ENCODE results near the gene CADPS2.

The CADPS2 gene

DNA sequence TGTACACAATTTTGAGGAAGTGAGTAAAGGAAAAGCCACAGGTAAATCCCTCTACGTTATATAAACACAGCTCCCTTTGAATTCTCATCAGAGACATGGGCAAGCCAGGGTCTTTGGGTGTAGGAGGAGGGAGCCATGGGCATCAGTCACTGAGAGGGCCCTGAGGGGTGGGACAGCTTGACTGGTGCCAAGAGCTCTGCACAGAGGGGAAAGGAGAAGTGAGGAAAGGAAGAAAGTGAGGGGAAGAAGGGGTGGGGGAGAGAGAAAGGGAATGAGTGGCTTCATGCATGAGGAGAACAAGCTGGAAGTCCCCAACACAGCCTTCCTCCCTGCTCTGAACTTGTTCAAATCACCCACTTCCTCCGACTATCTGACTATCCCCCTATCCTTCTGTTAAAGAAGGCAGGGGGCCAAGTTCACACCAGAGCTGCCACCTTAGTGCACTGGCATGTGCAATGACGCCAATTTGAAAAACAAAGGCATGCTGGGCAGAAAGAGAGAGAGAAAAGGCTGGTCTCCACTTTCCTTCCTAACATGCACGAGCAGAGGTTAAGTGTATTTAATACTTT is 167.2 kb downstream of the CADPS2 start:
- H3K36me3 ChIP-seq (ENCODE audit: insufficient read depth, low read length), result no peaks in the 10 kb centered on the region
- H3F3A ChIP-seq (ENCODE audit: insufficient read depth, low read length), result no peaks in the 10 kb centered on the region
- H3K27me3 ChIP-seq (ENCODE audit: insufficient read depth, low read length), result no peaks in the 10 kb centered on the region
- H3K9ac ChIP-seq (ENCODE audit: low read length), result no peak overlapping the region
- no peak overlapping the region for H3K27ac ChIP-seq (ENCODE audit: low read depth, low read length, poor library complexity, severe bottlenecking)
- H3K9me2 ChIP-seq (ENCODE audit: low read depth, low read length), result no peaks in the 10 kb centered on the region
- no peak overlapping the region for H3K4me2 ChIP-seq (ENCODE audit: low read length)
- TF ChIP-seq EZH2 (IDR thresholded peaks at IDR 0.05; ENCODE audit: borderline replicate concordance, low read length), result no peak
- TF ChIP-seq, protein P1, sequence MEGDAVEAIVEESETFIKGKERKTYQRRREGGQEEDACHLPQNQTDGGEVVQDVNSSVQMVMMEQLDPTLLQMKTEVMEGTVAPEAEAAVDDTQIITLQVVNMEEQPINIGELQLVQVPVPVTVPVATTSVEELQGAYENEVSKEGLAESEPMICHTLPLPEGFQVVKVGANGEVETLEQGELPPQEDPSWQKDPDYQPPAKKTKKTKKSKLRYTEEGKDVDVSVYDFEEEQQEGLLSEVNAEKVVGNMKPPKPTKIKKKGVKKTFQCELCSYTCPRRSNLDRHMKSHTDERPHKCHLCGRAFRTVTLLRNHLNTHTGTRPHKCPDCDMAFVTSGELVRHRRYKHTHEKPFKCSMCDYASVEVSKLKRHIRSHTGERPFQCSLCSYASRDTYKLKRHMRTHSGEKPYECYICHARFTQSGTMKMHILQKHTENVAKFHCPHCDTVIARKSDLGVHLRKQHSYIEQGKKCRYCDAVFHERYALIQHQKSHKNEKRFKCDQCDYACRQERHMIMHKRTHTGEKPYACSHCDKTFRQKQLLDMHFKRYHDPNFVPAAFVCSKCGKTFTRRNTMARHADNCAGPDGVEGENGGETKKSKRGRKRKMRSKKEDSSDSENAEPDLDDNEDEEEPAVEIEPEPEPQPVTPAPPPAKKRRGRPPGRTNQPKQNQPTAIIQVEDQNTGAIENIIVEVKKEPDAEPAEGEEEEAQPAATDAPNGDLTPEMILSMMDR (IDR thresholded peaks at IDR 0.05; ENCODE audit: low read length), result no peak
- H3K4me3 ChIP-seq (ENCODE audit: low read depth, low read length, poor library complexity, severe bottlenecking), result no peak overlapping the region
- no peaks in the 10 kb centered on the region for H3K79me2 ChIP-seq (ENCODE audit: insufficient read depth, low read length)
- no peaks in the 10 kb centered on the region for H4K20me1 ChIP-seq (ENCODE audit: insufficient read depth, low read length)
- no peak overlapping the region for H2AFZ ChIP-seq (ENCODE audit: low read length)
- no peaks in the 10 kb centered on the region for H3K9me3 ChIP-seq (ENCODE audit: low read length)
- H3K4me1 ChIP-seq (ENCODE audit: insufficient read depth, low read length, severe bottlenecking), result no peaks in the 10 kb centered on the region

DNA sequence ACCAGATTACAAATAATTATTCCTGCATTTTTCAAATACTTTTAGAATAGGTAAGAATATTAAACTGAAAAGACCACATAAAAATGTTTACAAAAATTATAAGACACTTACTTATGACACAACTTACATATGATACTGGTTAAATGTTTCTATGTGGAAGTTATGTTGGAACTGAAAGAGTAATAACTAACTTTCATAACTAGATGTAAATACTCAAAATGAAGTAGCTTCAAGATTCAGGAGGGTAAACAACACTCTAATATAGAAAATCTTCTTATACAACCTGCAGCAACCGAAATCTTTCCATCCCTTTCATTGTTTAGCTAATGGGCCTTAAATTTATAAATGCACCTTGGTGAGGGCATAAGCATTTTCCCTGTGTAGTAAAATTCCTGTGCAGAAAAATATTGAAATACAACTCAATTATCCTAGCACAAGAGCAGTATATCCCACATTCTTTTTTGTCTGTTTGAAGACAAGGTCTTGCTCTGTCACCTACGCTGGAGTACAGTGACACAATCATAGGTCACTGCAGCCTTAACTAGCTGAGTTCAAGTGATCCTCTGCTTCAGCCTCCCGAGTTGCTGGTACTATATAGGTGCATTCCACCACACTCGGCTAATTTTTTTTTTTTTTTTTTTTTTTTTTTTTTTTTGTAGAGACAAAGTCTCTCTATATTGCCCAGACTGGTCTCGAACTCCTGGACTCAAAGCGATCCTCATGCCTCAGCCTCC is 168.7 kb downstream of the CADPS2 start:
- Histone ChIP-seq H3K79me2 (ENCODE audit: insufficient read depth, low read length) (no peaks in the 10 kb centered on the region), H3K4me3 (ENCODE audit: low read depth, low read length, poor library complexity, severe bottlenecking) (no peak overlapping the region)

DNA sequence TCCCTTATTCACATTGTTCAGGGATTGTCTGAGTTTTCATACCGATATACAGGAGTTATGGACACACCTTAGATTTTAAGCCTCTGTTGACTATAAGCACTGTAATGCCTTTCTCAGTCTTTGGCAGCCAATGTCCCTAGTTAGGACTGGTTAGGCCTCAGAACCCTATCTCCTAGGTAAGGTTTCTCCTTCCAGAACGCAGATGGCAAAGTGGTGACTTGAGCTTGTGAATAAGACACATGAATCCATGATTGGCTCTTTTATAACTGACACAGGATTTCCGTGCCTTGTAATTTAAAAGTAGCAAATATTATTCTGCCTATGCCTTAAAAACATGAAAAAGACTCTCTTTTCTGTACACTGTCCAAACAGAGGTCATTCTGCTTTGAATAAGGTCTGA is 171.1 kb downstream of the CADPS2 start:
- no peak overlapping the region for H2AFZ ChIP-seq (ENCODE audit: low read length)
- H3F3A ChIP-seq (ENCODE audit: insufficient read depth, low read length), result no peaks in the 10 kb centered on the region
- no peak overlapping the region for H3K4me3 ChIP-seq (ENCODE audit: low read depth, low read length, poor library complexity, severe bottlenecking)
- TF ChIP-seq, protein P1 (IDR thresholded peaks at IDR 0.05; ENCODE audit: low read length), result no peak
- no peak for TF ChIP-seq EZH2 (IDR thresholded peaks at IDR 0.05; ENCODE audit: borderline replicate concordance, low read length)
- H4K20me1 ChIP-seq (ENCODE audit: insufficient read depth, low read length), result no peaks in the 10 kb centered on the region
- H3K27me3 ChIP-seq (ENCODE audit: insufficient read depth, low read length), result no peaks in the 10 kb centered on the region
- no peaks in the 10 kb centered on the region for H3K36me3 ChIP-seq (ENCODE audit: insufficient read depth, low read length)
- H3K9ac ChIP-seq (ENCODE audit: low read length), result no peak overlapping the region
- no peaks in the 10 kb centered on the region for H3K9me3 ChIP-seq (ENCODE audit: low read length)
- no peak overlapping the region for H3K4me2 ChIP-seq (ENCODE audit: low read length)
- no peak overlapping the region for H3K27ac ChIP-seq (ENCODE audit: low read depth, low read length, poor library complexity, severe bottlenecking)
- H3K9me2 ChIP-seq (ENCODE audit: low read depth, low read length), result no peaks in the 10 kb centered on the region; the same call in 1 of the 2 replicates
- H3K79me2 ChIP-seq (ENCODE audit: insufficient read depth, low read length), result no peaks in the 10 kb centered on the region
- no peaks in the 10 kb centered on the region for H3K4me1 ChIP-seq (ENCODE audit: insufficient read depth, low read length, severe bottlenecking)

More for the DNA sequence above, 168.7 kb downstream of the CADPS2 start:
- Histone ChIP-seq H3K4me1 (ENCODE audit: insufficient read depth, low read length, severe bottlenecking) (no peaks in the 10 kb centered on the region), H3K27ac (ENCODE audit: low read depth, low read length, poor library complexity, severe bottlenecking) (no peak overlapping the region), H3K9me2 (ENCODE audit: low read depth, low read length) (no peaks in the 10 kb centered on the region), H3K9me3 (ENCODE audit: low read length) (no peaks in the 10 kb centered on the region), H3K36me3 (ENCODE audit: insufficient read depth, low read length) (no peaks in the 10 kb centered on the region), H4K20me1 (ENCODE audit: insufficient read depth, low read length) (no peaks in the 10 kb centered on the region), H3F3A (ENCODE audit: insufficient read depth, low read length) (no peaks in the 10 kb centered on the region), H3K9ac (ENCODE audit: low read length) (no peak overlapping the region), H3K4me2 (ENCODE audit: low read length) (no peak overlapping the region), H3K27me3 (ENCODE audit: insufficient read depth, low read length) (no peaks in the 10 kb centered on the region), H2AFZ (ENCODE audit: low read length) (no peak overlapping the region)
- TF ChIP-seq EZH2 (IDR thresholded peaks at IDR 0.05; ENCODE audit: borderline replicate concordance, low read length), result no peak
- TF ChIP-seq, protein P1 (IDR thresholded peaks at IDR 0.05; ENCODE audit: low read length), result no peak
